Measurements from ENCODE around the gene LENG8.
"Not testable (repeated sequence)": the region's sequence is repeated elsewhere in the genome, so short reads cannot be mapped to it uniquely, and the experiment has no call there.

The LENG8 gene

GRCh38 chr19:54462047-54462654 is 13.2 kb downstream of the LENG8 start:
- no peak for DNase-seq (ENCODE audit: low spot score)

GRCh38 chr19:54462655-54463530 is 13.9 kb downstream of the LENG8 start:
- peak; percentile 89 for DNase-seq (ENCODE audit: low spot score)

- DNase-seq (ENCODE audit: low spot score), result peak; percentile 95
Observed at GRCh38 chr19:54463531-54464043, 14.6 kb downstream of the LENG8 start, which contains the start of gene LENG9. LENG9 (minus strand) TSS chr19:54463778; CDS start chr19:54463526, 252 bp downstream.

GRCh38 chr19:54464044-54464629 is 15.1 kb downstream of the LENG8 start:
- peak; percentile 87 for DNase-seq (ENCODE audit: low spot score)

- peak; percentile 91 for DNase-seq (ENCODE audit: low spot score)
Observed at GRCh38 chr19:54464630-54465425, 15.8 kb downstream of the LENG8 start.

GRCh38 chr19:54465426-54466109 is 16.6 kb downstream of the LENG8 start:
- no peak for DNase-seq (ENCODE audit: low spot score)

GRCh38 chr19:54466110-54466480 is 17.1 kb downstream of the LENG8 start:
- DNase-seq (ENCODE audit: low spot score), result not testable (repeated sequence)

- DNase-seq (ENCODE audit: low spot score), result no peak
Observed at GRCh38 chr19:54469496-54469934, 20.5 kb downstream of the LENG8 start.

- DNase-seq (ENCODE audit: low spot score), result no peak
Observed at GRCh38 chr19:54470276-54470887, 21.4 kb downstream of the LENG8 start.

GRCh38 chr19:54470991-54471782 is 22.2 kb downstream of the LENG8 start:
- DNase-seq (ENCODE audit: low spot score), result no peak

GRCh38 chr19:54473071-54473891 is 24.3 kb downstream of the LENG8 start, which contains the start of gene CDC42EP5:
CDC42EP5 (minus strand) TSS chr19:54473296; CDS start chr19:54465547, 7,749 bp downstream.
- peak; percentile 96 for DNase-seq (ENCODE audit: low spot score)

- no peak for DNase-seq (ENCODE audit: low spot score)
Observed at GRCh38 chr19:54473892-54474372, 24.9 kb downstream of the LENG8 start.

- no peak for DNase-seq (ENCODE audit: low spot score)
Observed at GRCh38 chr19:54475706-54476105, 26.7 kb downstream of the LENG8 start.

- no peak for DNase-seq (ENCODE audit: low spot score)
Observed at GRCh38 chr19:54477650-54478049, 28.7 kb downstream of the LENG8 start.

- DNase-seq (ENCODE audit: low spot score), result no peak
Observed at GRCh38 chr19:54478677-54479266, 29.8 kb downstream of the LENG8 start.

- DNase-seq (ENCODE audit: low spot score), result no peak
Observed at GRCh38 chr19:54480051-54480450, 31.1 kb downstream of the LENG8 start.

GRCh38 chr19:54481326-54481930 is 32.4 kb downstream of the LENG8 start:
- no peak for DNase-seq (ENCODE audit: low spot score)

- no peak for DNase-seq (ENCODE audit: low spot score)
Observed at GRCh38 chr19:54482889-54483288, 33.9 kb downstream of the LENG8 start.

All from left forelimb (tissue), 1 donor.